Hematopoietic multipotent progenitor cell treated with erythropoietin and hydrocortisone succinate and interleukin-3 and kit ligand, for 15 days (in vitro differentiated cells): Measurements from ENCODE around the gene ALKBH2.
A peak's percentile ranks its signal among the peaks of the same experiment; 100 is the strongest.

ENCODE experiments used
- DNase-seq: peaks from one replicate; pipeline ENCODE4 v3.0.0-alpha.2; 2015; ENCODE audit warnings: low spot score

ALKBH2 gene

GRCh38 chr12:109113661-109114321 lies 20.5 kb upstream of the ALKBH2 start:
- DNase-seq, result no peak

DNA sequence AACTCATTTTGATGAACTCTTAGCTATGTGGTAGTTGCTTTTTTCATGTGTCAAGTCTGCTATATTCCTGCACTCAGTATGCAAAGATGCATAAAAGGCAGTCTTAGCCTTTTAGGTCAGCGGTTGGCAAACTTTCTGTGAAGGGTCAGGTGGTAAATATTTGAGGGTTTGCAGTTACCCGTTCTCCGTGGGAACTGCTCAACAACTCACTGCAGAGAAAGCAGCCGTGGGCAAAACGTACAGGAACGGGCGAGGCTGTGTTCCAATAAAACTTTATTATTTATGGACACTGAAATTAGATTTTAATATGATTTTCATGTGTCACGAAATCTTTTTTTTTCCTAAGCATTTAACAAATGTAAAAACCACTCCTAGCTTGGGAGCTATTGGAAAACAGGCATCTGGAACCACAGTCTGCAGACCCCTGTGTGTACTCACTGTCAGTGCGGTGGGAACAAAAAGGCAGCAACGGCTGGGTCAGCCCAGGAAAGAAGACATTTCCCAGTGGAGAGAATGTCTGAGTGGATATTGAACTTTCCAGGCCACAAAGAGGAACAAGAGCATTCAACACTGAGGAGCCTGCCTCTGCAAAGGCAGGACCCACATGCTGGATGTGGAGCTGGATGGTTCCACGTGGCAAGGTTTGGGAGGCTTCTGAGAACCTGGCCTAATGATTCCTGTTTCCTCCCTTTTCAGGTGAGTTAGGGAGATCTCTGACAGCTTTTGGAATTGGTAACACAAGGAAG lies 19.6 kb upstream of the ALKBH2 start:
- DNase-seq, result no peak

- peak; percentile 58 for DNase-seq
Measured at GRCh38 chr12:109110988-109111495, 17.8 kb upstream of the ALKBH2 start.

- no peak for DNase-seq
Measured at GRCh38 chr12:109109746-109110350, 16.6 kb upstream of the ALKBH2 start.

DNA sequence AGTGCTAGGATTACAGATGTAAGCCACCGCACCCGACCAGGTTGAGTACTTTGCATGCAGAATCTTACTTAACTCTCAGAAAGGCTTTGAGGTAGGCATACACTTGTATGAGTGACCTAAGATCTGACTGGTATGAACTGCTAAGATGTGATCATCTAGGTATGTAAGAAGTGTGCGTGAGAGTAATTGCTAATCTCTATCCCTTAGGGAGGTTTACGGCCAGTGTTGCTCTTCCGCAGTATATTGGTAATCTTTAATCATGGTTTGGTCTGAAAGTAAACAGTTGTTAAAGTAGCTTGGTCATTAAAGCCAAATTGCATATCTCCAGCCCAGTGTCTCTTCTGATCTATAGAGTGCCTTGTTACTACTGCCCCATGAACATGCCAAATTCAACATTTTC lies 11.9 kb upstream of the ALKBH2 start:
- no peak for DNase-seq

DNA sequence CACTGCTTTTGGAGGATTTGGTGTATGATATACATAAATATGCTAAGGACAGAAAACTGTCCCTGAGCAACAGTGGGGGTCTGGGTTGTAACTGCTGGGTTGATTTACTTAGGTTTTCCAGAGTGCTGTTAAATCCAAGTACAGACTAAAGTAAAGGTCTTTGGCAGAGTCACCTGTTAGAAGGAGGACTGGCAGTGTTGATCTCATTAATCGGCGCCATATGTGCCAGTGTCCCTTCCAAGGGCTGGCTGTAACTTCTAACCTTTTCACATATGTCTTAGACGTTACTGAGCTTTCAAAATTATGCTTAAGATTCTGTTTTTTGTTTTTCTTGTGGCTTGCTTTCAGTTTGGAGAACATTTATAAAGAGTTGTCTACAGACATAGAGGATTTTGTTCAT lies 9.2 kb upstream of the ALKBH2 start:
- DNase-seq, result no peak

DNA sequence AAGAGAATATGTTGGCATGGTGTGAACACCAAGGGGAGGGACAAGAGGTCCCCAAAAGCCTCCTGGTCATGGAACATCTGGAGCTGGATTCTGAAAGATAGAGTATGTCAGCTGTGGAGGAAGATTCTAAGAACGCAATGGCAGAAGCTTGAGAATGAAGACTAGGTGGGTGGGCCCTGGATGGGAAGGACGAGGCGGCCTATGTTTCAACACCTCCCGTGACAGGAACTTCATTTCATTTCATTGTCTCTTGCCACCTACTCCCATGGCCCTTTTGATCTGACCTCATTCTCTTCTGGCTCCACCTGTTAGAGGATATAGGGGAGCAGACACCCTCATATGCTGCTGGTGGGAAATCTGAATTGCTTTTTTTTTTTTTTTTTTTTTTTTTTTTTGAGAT lies 7.5 kb upstream of the ALKBH2 start:
- DNase-seq, result no peak

- no peak for DNase-seq
Measured at GRCh38 chr12:109099431-109100020, 6.3 kb upstream of the ALKBH2 start.

DNA sequence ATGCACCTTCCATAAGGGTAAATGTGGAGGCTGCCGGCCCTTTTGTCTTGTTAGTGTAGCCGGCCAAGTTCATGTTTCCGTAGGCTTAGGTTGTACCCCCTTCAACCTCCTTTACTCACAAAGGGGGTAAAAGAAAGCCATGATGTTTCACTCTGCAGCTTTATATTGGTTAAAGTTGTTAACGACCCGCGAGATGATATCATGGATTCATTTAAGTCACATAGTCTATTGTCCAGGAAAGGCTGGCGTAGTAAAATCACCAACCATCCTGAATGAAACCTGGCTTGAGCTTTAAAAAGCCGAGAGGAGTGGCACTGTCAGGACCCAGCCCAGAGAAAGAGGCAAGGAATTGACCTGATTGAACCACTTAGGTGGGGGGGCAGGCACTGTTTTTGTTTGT lies 5.4 kb upstream of the ALKBH2 start:
- DNase-seq, result no peak

DNA sequence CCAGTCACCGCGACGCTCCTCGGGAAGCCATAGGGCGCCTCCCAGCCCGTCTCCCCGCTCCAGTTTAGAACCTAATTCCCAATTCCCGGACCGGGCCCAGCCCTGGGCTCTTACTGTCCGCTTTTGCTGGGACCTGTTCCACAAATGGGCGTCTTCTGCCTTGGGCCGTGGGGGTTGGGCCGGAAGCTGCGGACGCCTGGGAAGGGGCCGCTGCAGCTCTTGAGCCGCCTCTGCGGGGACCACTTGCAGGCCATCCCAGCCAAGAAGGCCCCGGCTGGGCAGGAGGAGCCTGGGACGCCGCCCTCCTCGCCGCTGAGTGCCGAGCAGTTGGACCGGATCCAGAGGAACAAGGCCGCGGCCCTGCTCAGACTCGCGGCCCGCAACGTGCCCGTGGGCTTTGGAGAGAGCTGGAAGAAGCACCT lies 4.9 kb upstream of the ALKBH2 start:
- DNase-seq, result peak; percentile 60

DNA sequence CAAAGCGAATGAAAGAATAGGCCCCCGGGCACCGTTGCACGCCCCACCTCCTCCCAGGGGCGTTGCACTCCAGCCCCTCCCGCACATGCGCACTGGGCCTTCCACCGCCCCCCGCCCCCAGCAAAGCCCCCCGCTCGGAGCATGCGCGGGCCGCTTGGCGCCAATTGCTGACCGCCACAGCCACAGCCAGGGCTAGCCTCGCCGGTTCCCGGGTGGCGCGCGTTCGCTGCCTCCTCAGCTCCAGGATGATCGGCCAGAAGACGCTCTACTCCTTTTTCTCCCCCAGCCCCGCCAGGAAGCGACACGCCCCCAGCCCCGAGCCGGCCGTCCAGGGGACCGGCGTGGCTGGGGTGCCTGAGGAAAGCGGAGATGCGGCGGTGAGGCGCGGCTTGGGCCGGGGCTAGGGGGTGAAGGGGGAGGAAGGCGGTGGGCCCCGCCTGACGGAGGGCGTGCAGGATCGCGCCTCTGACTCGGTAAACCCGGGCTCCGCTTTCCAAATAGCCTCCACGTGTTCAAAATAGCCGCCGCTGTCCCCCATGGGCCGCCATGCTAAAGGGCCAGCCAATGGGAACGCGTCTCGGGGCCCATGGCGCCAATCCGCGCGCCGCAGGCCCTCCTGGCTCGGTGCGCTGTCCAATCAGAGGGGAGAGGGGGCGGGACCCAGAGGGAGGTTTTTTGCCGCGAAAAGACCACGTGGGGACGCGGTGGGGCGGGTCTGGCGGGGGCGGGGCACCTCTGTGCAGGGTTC lies 4.3 kb upstream of the ALKBH2 start, which contains the start of gene UNG:
UNG (plus strand) TSS at position 163 of the 748 bp plus-strand sequence; CDS start at position 246, 83 bp downstream.
- DNase-seq, result peak; percentile 94

DNA sequence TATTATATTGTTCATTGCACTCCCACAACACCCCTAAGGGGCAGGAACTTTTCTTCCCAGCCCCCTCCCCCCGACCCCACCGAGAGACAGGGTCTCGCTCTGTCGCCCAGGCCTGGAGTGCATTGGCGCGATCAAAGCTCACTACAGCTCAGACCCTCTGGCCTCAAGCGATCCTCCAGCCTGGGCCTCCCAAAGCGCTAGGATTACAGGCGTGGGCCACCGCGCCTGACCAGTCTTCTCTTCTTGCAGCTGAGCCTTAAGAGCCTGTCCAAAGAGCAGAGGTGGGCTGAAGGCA lies 3.8 kb upstream of the ALKBH2 start:
- DNase-seq, result no peak

DNA sequence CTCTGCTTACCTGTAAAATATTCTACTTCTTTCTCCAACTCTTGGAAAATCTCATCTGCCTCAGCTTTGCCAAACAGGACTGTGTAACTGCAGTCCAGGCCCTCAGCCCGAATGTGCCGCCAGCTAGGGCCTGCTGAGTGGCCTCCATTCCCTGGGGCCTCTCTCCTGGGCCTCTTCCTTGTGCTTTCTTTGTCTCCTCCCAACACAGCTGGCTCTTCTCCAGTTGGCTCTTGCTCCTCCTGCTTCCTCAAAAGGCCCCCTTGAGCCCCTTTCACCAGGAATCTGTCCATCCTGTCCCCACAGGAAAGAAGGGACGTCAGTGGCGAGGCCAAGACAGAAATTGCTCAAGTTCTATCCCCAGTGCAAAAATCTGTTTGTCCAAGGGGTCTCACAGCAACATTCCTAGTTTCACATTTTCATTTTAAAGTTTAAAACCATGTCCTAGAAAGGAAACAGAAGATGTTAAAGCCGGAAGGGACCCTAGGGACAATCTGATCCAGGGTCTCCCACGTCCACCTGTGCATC lies 713 bp downstream of the ALKBH2 start:
- no peak for DNase-seq

GRCh38 chr12:109089683-109090082 lies 3.6 kb downstream of the ALKBH2 start:
- no peak for DNase-seq

DNA sequence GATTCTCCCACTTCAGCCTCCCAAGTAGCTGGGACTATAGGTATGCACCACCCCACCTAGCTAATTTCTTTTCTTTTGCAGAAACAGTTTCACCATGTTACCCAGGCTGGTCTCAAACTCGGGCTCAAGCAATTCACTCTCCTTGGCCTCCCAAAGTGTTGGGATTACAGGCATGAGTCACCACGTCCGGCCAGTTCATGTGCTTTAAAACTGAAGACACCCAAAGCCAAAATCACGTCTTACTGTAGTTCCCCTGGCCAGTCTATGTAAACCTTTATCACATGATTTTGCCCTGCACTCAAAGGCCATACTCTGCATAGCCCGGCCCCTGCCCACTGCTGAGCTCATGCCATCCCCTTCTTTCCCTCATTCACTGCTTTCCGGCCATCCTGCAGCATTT lies 4.5 kb downstream of the ALKBH2 start:
- DNase-seq, result no peak

DNA sequence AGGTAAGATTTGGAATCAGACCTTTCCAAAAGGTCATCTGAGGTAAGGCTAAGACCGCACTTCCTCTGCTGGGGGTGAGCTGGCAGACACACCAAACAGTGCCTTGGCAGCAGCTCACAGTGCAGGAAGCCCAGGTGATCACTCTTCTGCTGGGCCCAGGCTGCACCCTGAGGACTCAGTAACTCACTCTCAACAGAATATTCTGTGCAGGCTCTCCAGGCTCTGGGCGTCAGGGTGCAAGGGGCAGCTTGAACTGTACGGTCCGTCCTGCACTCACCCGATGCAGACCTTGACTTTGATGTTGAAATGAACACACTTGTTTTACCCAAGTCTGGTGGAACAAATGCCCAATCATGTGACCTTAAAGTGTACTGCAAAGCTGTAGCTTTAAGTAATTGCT lies 6.0 kb downstream of the ALKBH2 start:
- DNase-seq, result no peak

DNA sequence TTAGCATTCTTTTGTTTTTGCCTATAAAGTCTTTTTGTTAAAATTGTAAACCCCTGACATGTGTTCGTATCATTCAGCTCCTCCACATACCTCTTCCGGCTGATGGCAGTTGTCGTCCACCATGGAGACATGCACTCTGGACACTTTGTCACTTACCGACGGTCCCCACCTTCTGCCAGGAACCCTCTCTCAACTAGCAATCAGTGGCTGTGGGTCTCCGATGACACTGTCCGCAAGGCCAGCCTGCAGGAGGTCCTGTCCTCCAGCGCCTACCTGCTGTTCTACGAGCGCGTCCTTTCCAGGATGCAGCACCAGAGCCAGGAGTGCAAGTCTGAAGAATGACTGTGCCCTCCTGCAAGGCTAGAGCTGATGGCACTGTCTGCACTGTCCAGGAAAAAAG lies 7.7 kb downstream of the ALKBH2 start:
- no peak for DNase-seq

- DNase-seq, result no peak
Measured at GRCh38 chr12:109084425-109084824, 8.8 kb downstream of the ALKBH2 start.

- DNase-seq, result no peak
Measured at GRCh38 chr12:109082751-109083150, 10.5 kb downstream of the ALKBH2 start.

GRCh38 chr12:109074866-109075265 lies 18.4 kb downstream of the ALKBH2 start:
- no peak for DNase-seq

DNA sequence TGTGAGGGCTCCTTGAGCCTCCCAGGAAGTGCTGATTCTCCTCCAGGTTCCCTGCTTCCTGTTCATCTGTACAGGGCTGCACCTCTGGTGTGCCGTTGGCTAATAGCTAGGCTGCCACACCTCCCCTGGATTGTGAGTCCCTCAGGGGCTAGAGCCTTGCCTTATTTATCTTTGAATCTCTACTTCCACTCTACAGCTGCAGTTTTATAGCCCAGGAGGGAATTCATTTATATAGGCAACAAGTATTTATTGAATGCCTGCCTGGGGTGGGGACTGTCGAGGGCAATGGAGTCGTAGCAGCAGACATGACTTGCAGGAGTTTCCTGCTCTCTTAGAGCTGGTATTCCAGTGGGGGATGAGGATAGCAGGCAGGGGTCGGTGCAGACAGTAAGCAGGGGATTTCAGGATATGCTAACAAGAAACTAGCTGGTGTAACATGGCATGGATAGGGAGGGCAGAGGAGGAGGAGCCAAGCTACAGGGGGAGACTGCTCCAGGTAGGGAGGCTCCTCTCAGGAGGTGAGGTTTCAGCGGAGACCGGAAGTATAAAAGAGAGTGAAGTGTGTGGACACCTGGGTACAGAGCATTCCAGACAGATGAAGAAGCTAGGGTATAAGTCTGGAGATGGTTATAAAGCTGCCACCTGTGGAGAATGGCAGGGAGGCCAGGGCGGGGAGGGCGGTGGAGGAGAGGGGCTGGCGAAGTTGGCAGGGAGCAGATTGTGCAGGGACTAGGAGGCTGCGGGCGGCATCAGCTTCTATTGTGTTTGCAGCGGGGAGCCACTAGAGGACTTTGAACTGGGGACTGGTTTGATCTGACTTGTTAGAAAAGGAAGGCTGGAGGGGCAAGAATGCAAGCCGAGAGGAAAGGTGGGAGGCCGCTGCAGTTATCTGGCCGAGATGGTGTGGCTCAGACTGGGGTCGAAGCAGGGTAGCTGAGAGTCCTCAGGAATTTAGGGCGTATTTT lies 23.7 kb downstream of the ALKBH2 start:
- no peak for DNase-seq
